ENCODE data around the gene ELOVL7. TPM values are rescaled to one million over a fixed set of nuclear protein-coding genes. Genes with fewer than 3 reads are reported as not detected.

Gene ELOVL7
- total RNA-seq (2022; extraction: Qiagen RNA extraction; ENCODE audit: low read depth): 8.3 to 12.8 TPM (median 10.0 TPM) in 5 replicates

GRCh38 chr5:60843936-60844905 lies at the start of gene ELOVL7:
ELOVL7 (minus strand) TSS chr5:60844269; CDS start chr5:60787397, 56,872 bp downstream.

Other genes starting within 250 kb of the ELOVL7 start
- gene DEPDC1B, start 144.1 kb downstream of the ELOVL7 start, total RNA-seq (2022; extraction: Qiagen RNA extraction; ENCODE audit: low read depth): 14.6 to 18.6 TPM (median 15.0 TPM) in 5 replicates
- 11.1 to 19.6 TPM (median 14.6 TPM) in 5 replicates for gene ERCC8, start 100.8 kb upstream of the ELOVL7 start, total RNA-seq (2022; extraction: Qiagen RNA extraction; ENCODE audit: low read depth)
- gene NDUFAF2, start 100.9 kb upstream of the ELOVL7 start, total RNA-seq (2022; extraction: Qiagen RNA extraction; ENCODE audit: low read depth): 72.4 to 84.0 TPM (median 77.2 TPM) in 5 replicates

All from A549 treated with GW870086 at 1 μM for 4 hours (cell line).